Uterus (tissue), 2 donors: ENCODE results near the gene RANBP9.

ENCODE experiments used
- POLR2A ChIP-seq, 2 donors: fragments of 450-650 bp; IDR thresholded peaks; one replicate each; pipeline ENCODE4 v1.6.1; 2016; ENCODE audit warnings: antibody characterized with exemption in 2 of 2, mild to moderate bottlenecking in 1 of 2, moderate library complexity in 1 of 2
- TF ChIP-seq, protein P1 (sequence below), 4 experiments: fragments of 200-600 bp in 2 of 4; fragments of 450-650 bp in 2 of 4; sonication (generic) in 2 of 4; IDR thresholded peaks; one replicate each; pipeline ENCODE4 v1.5.1; 2016 to 2019; ENCODE audit warnings: antibody characterized with exemption in 4 of 4, mild to moderate bottlenecking in 2 of 4, moderate library complexity in 1 of 4

DNA sequence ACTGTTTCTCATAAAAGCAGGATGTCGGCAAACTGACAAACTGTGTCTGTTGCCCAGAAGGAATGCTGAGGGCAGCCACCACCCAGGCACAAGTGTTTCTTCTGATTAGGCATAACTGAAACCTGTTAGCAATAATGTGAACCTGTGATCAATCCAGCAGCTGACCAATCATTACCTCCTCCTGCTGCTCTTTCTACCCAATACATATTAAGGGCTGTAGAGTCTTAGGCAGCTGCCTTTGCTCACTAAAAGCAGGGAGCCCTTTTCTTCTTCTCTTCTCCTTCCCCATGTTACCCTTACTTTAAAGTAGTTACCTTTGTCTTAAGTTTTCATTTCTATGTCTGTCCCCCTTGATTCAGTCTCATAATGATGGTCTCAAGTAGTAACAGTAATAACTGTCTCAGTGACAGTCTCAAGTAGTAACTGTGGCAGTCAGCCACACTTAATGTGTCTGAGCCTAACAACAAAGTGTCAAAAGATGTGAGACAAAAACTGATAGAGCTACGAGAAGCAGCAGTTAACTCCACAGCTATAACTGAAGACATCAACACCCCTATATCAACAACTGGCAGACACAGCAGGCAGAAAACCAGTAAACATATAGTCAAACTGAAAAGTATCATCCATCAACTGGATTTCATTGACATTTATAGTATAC, 37.0 kb downstream of the RANBP9 start:
- TF ChIP-seq, protein P1, sequence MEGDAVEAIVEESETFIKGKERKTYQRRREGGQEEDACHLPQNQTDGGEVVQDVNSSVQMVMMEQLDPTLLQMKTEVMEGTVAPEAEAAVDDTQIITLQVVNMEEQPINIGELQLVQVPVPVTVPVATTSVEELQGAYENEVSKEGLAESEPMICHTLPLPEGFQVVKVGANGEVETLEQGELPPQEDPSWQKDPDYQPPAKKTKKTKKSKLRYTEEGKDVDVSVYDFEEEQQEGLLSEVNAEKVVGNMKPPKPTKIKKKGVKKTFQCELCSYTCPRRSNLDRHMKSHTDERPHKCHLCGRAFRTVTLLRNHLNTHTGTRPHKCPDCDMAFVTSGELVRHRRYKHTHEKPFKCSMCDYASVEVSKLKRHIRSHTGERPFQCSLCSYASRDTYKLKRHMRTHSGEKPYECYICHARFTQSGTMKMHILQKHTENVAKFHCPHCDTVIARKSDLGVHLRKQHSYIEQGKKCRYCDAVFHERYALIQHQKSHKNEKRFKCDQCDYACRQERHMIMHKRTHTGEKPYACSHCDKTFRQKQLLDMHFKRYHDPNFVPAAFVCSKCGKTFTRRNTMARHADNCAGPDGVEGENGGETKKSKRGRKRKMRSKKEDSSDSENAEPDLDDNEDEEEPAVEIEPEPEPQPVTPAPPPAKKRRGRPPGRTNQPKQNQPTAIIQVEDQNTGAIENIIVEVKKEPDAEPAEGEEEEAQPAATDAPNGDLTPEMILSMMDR (IDR thresholded peaks at IDR 0.05), result no peak
- TF ChIP-seq POLR2A (IDR thresholded peaks at IDR 0.05), result no peak
